Hepatocyte (in vitro differentiated cells): ENCODE data around the gene ZPLD1. TPM values are rescaled to one million over a fixed set of nuclear protein-coding genes. Genes with fewer than 3 reads are reported as not detected.

ENCODE experiments used
- DNase-seq: peaks from one replicate; pipeline ENCODE4 v3.0.0-alpha.2; 2016; ENCODE audit warnings: low spot score
- H2AFZ ChIP-seq: fragments of 200-600 bp; sonication (generic); 2 replicates; pipeline ENCODE4 v1.6.0; 2016; ENCODE audit warnings: antibody characterized with exemption, mild to moderate bottlenecking
- H3K27ac ChIP-seq: fragments of 200-600 bp; sonication (generic); 2 replicates; pipeline ENCODE4 v1.5.1; 2016; ENCODE audit warnings: mild to moderate bottlenecking
- H3K27me3 ChIP-seq: fragments of 200-600 bp; sonication (generic); 2 replicates; pipeline ENCODE4 v1.6.1; 2016
- H3K36me3 ChIP-seq: fragments of 200-600 bp; sonication (generic); replicated peaks from 2 replicates; pipeline ENCODE4 v1.5.1; 2016; ENCODE audit warnings: low read depth; ENCODE audit not compliant: insufficient read depth
- H3K4me1 ChIP-seq: fragments of 200-600 bp; sonication (generic); 2 replicates; pipeline ENCODE4 v1.5.1; 2016; ENCODE audit warnings: mild to moderate bottlenecking, moderate library complexity; ENCODE audit not compliant: insufficient read depth
- H3K4me2 ChIP-seq: fragments of 200-600 bp; sonication (generic); 2 replicates; pipeline ENCODE4 v1.6.0; 2016
- H3K4me3 ChIP-seq: fragments of 200-600 bp; sonication (generic); 2 replicates; pipeline ENCODE4 v1.5.1; 2016; ENCODE audit warnings: mild to moderate bottlenecking
- H3K79me2 ChIP-seq: fragments of 200-600 bp; sonication (generic); 2 replicates; pipeline ENCODE4 v1.6.0; 2017; ENCODE audit warnings: mild to moderate bottlenecking
- H3K9me2 ChIP-seq: fragments of 200-600 bp; sonication (generic); replicated peaks from 2 replicates; pipeline ENCODE4 v1.6.0; 2017; ENCODE audit warnings: mild to moderate bottlenecking; ENCODE audit not compliant: insufficient read depth
- H3K9me3 ChIP-seq: fragments of 200-600 bp; sonication (generic); 2 replicates; pipeline ENCODE4 v1.5.1; 2016; ENCODE audit warnings: low read depth, mild to moderate bottlenecking
- H4K20me1 ChIP-seq: fragments of 200-600 bp; sonication (generic); 2 replicates; pipeline ENCODE4 v1.6.0; 2016; ENCODE audit warnings: mild to moderate bottlenecking; ENCODE audit not compliant: insufficient read depth, poor library complexity, severe bottlenecking
- CTCF ChIP-seq: fragments of 200-600 bp; sonication (generic); IDR thresholded peaks from 2 replicates; pipeline ENCODE4 v1.5.1; 2016; ENCODE audit warnings: antibody characterized with exemption, mild to moderate bottlenecking; ENCODE audit not compliant: poor library complexity
- EZH2 ChIP-seq: fragments of 200-600 bp; sonication (generic); IDR thresholded peaks from 2 replicates; pipeline ENCODE4 v1.6.1; 2016; ENCODE audit warnings: antibody characterized with exemption, mild to moderate bottlenecking, borderline replicate concordance
- EZH2phosphoT487 ChIP-seq: fragments of 200-600 bp; sonication (generic); IDR thresholded peaks from one replicate; pipeline ENCODE4 v1.6.1; 2018; ENCODE audit warnings: antibody characterized with exemption, mild to moderate bottlenecking, low read depth, moderate library complexity; ENCODE audit not compliant: unreplicated experiment, severe bottlenecking
- polyA plus RNA-seq: library from polyadenylated mRNA; unstranded; fragments of >200 nt; fragmentation: Nextera tagmentation; extraction: Ambion mirVana; gene quantifications from 2 replicates; pipeline ENCODE4 v1.2.1, GENCODE V29; 2016
- total RNA-seq: library from RNA; depleted of rRNA; stranded (reverse); fragments of >200 nt; gene quantifications from 2 replicates; pipeline ENCODE4 v1.2.3, GENCODE V29; 2014

ZPLD1 gene
- total and polyA plus RNA-seq, 2 experiments from 2014 or later = 0.30 to 0.40 TPM

DNA sequence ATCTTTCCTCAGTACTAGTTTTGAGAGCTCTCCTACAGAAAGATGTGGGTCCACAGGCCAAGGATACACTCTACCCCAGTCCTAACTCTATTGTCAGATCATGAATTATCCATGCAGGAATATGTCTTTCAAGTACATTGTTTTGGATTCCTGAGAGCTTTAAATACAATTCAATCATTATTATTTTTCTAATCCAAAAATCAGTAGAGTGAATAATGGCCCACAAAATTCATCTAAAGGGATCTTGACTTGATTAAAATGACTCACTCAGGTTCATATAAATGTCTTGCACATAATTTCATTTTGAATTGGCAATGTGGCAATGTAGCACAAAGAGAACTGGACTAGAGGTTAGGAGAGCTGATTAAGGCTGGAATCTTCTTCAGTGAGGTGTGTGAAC is 93.9 kb downstream of the ZPLD1 start:
- Histone ChIP-seq H3K4me3 (no peak overlapping the region), H3K4me2 (no peak overlapping the region), H3K27me3 (no peaks in the 10 kb centered on the region), H3K9me2 (no peaks in the 10 kb centered on the region), H3K9me3 (no peaks in the 10 kb centered on the region), H3K79me2 (no peaks in the 10 kb centered on the region), H2AFZ (no peak overlapping the region), H3K27ac (no peak overlapping the region), H3K36me3 (no peaks in the 10 kb centered on the region), H4K20me1 (no peaks in the 10 kb centered on the region), H3K4me1 (no peaks in the 10 kb centered on the region)
- TF ChIP-seq EZH2 = no peak
- TF ChIP-seq CTCF = no peak
- TF ChIP-seq EZH2phosphoT487 = no peak
- no peak for DNase-seq
